ENCODE measurements around the gene TUG1.

TUG1 gene

GRCh38 chr22:30941363-30941740, 27.7 kb upstream of the TUG1 start:
- Histone ChIP-seq H3K9ac (ENCODE audit: low read depth, low read length) (no peak overlapping the region), H3K36me3 (ENCODE audit: insufficient read depth, low read length) (peaks cover 86% of the 10 kb centered on the region), H3K4me1 (ENCODE audit: insufficient read depth, low read length) (no peaks in the 10 kb centered on the region), H3K27me3 (ENCODE audit: insufficient read depth, low read length, poor library complexity) (no peaks in the 10 kb centered on the region), H3K9me3 (ENCODE audit: insufficient read depth, low read length, severe bottlenecking) (no peaks in the 10 kb centered on the region), H2AFZ (ENCODE audit: low read depth, low read length) (no peak overlapping the region), H3K4me3 (ENCODE audit: low read depth in 1 of 2, low read length in 2 of 2) (no peak overlapping the region), H4K20me1 (ENCODE audit: insufficient read depth, low read length) (no peaks in the 10 kb centered on the region; the same call in 1 of the 2 replicates), H3K4me2 (ENCODE audit: insufficient read depth, low read length) (no peak overlapping the region), H3K27ac (ENCODE audit: low read length) (no peak overlapping the region), H3K79me2 (ENCODE audit: insufficient read depth, low read length) (no peaks in the 10 kb centered on the region)
- ATAC-seq (ENCODE audit: insufficient read depth, low read depth), result no peak
- TF ChIP-seq, protein P1, sequence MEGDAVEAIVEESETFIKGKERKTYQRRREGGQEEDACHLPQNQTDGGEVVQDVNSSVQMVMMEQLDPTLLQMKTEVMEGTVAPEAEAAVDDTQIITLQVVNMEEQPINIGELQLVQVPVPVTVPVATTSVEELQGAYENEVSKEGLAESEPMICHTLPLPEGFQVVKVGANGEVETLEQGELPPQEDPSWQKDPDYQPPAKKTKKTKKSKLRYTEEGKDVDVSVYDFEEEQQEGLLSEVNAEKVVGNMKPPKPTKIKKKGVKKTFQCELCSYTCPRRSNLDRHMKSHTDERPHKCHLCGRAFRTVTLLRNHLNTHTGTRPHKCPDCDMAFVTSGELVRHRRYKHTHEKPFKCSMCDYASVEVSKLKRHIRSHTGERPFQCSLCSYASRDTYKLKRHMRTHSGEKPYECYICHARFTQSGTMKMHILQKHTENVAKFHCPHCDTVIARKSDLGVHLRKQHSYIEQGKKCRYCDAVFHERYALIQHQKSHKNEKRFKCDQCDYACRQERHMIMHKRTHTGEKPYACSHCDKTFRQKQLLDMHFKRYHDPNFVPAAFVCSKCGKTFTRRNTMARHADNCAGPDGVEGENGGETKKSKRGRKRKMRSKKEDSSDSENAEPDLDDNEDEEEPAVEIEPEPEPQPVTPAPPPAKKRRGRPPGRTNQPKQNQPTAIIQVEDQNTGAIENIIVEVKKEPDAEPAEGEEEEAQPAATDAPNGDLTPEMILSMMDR (IDR thresholded peaks at IDR 0.05; ENCODE audit: borderline replicate concordance, extremely low read depth, low read length, poor library complexity, severe bottlenecking), result no peak
- TF ChIP-seq EZH2 (IDR thresholded peaks at IDR 0.05; ENCODE audit: borderline replicate concordance, low read depth, low read length, severe bottlenecking), result no peak
- DNase-seq, result no peak

- H3K4me1 ChIP-seq (ENCODE audit: insufficient read depth, low read length), result no peaks in the 10 kb centered on the region
- TF ChIP-seq EZH2 (IDR thresholded peaks at IDR 0.05; ENCODE audit: borderline replicate concordance, low read depth, low read length, severe bottlenecking), result no peak
- TF ChIP-seq, protein P1 (IDR thresholded peaks at IDR 0.05; ENCODE audit: borderline replicate concordance, extremely low read depth, low read length, poor library complexity, severe bottlenecking), result no peak
- no peaks in the 10 kb centered on the region; the same call in 1 of the 2 replicates for H4K20me1 ChIP-seq (ENCODE audit: insufficient read depth, low read length)
Measured at GRCh38 chr22:30943368-30943767, 25.7 kb upstream of the TUG1 start.

DNA sequence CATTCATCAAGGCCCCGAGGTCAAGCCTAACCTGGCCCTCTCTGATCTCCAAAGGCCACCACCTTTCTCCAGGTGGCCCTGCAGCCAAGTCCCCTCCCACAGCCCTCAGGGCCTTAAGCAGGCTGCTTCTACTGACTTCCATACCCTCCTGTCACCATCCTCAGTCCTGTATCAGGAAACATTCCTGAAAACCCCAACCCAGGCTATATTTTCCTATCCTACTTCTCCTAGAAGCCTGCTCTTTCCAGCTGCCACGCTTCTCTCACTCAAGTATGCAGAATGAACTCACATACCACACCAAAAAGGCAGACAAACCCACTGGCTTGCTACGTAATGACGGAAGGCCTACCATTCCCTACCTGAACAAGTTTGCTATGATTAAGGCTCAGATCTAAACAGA, 24.1 kb upstream of the TUG1 start:
- Histone ChIP-seq H3K27me3 (ENCODE audit: insufficient read depth, low read length, poor library complexity) (no peaks in the 10 kb centered on the region), H3K27ac (ENCODE audit: low read length) (no peak overlapping the region), H3K36me3 (ENCODE audit: insufficient read depth, low read length) (peaks cover 91% of the 10 kb centered on the region), H3K9ac (ENCODE audit: low read depth, low read length) (no peak overlapping the region), H3K4me3 (ENCODE audit: low read depth in 1 of 2, low read length in 2 of 2) (no peak overlapping the region), H3K79me2 (ENCODE audit: insufficient read depth, low read length) (no peaks in the 10 kb centered on the region), H3K4me1 (ENCODE audit: insufficient read depth, low read length) (no peaks in the 10 kb centered on the region), H2AFZ (ENCODE audit: low read depth, low read length) (no peak overlapping the region), H3K4me2 (ENCODE audit: insufficient read depth, low read length) (no peak overlapping the region), H3K9me3 (ENCODE audit: insufficient read depth, low read length, severe bottlenecking) (no peaks in the 10 kb centered on the region), H4K20me1 (ENCODE audit: insufficient read depth, low read length) (no peaks in the 10 kb centered on the region; the same call in 1 of the 2 replicates)
- DNase-seq, result no peak
- ATAC-seq (ENCODE audit: insufficient read depth, low read depth), result no peak
- TF ChIP-seq EZH2 (IDR thresholded peaks at IDR 0.05; ENCODE audit: borderline replicate concordance, low read depth, low read length, severe bottlenecking), result no peak
- TF ChIP-seq, protein P1 (IDR thresholded peaks at IDR 0.05; ENCODE audit: borderline replicate concordance, extremely low read depth, low read length, poor library complexity, severe bottlenecking), result no peak

More at GRCh38 chr22:30943368-30943767, 25.7 kb upstream of the TUG1 start:
- Histone ChIP-seq H3K27ac (ENCODE audit: low read length) (no peak overlapping the region), H3K9ac (ENCODE audit: low read depth, low read length) (no peak overlapping the region), H3K36me3 (ENCODE audit: insufficient read depth, low read length) (peaks cover 88% of the 10 kb centered on the region), H3K4me2 (ENCODE audit: insufficient read depth, low read length) (no peak overlapping the region), H3K4me3 (ENCODE audit: low read depth in 1 of 2, low read length in 2 of 2) (no peak overlapping the region), H3K9me3 (ENCODE audit: insufficient read depth, low read length, severe bottlenecking) (no peaks in the 10 kb centered on the region), H2AFZ (ENCODE audit: low read depth, low read length) (no peak overlapping the region), H3K27me3 (ENCODE audit: insufficient read depth, low read length, poor library complexity) (no peaks in the 10 kb centered on the region), H3K79me2 (ENCODE audit: insufficient read depth, low read length) (no peaks in the 10 kb centered on the region)
- ATAC-seq (ENCODE audit: insufficient read depth, low read depth), result peak; percentile 72
- peak; percentile 27 for DNase-seq

DNA sequence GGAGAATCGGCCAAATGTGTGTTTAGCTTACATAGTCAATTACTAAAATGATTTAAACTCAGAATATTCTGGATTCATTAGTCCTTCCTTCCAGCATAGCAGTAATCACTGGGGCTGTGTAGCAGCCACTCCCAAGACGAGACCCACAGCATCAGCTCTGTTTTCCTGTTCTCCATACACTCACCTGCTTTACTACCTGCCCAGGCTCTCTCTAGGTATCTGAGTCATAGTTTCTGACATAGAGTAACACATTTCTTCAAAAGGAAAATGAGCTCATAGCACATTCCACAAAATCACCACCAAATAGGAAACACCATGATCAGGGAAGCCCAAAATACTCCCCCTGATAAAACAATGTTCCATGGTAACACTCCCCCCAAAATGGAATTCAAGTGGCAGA, 23.4 kb upstream of the TUG1 start:
- DNase-seq (no peak), ATAC-seq (ENCODE audit: insufficient read depth, low read depth) (no peak)
- H3K79me2 ChIP-seq (ENCODE audit: insufficient read depth, low read length), result no peaks in the 10 kb centered on the region
- no peaks in the 10 kb centered on the region for H3K27me3 ChIP-seq (ENCODE audit: insufficient read depth, low read length, poor library complexity)
- peaks cover 91% of the 10 kb centered on the region for H3K36me3 ChIP-seq (ENCODE audit: insufficient read depth, low read length)
- H3K27ac ChIP-seq (ENCODE audit: low read length), result no peak overlapping the region
- H2AFZ ChIP-seq (ENCODE audit: low read depth, low read length), result no peak overlapping the region
- TF ChIP-seq, protein P1 (IDR thresholded peaks at IDR 0.05; ENCODE audit: borderline replicate concordance, extremely low read depth, low read length, poor library complexity, severe bottlenecking), result no peak
- TF ChIP-seq EZH2 (IDR thresholded peaks at IDR 0.05; ENCODE audit: borderline replicate concordance, low read depth, low read length, severe bottlenecking), result no peak
- no peak overlapping the region for H3K4me2 ChIP-seq (ENCODE audit: insufficient read depth, low read length)
- no peaks in the 10 kb centered on the region; the same call in 1 of the 2 replicates for H4K20me1 ChIP-seq (ENCODE audit: insufficient read depth, low read length)
- H3K9me3 ChIP-seq (ENCODE audit: insufficient read depth, low read length, severe bottlenecking), result no peaks in the 10 kb centered on the region
- no peaks in the 10 kb centered on the region for H3K4me1 ChIP-seq (ENCODE audit: insufficient read depth, low read length)
- no peak overlapping the region for H3K9ac ChIP-seq (ENCODE audit: low read depth, low read length)
- no peak overlapping the region for H3K4me3 ChIP-seq (ENCODE audit: low read depth in 1 of 2, low read length in 2 of 2)
